Stomach (tissue), 4 donors: Measurements from ENCODE around the gene GABBR1.

ENCODE experiments used
- POLR2AphosphoS5 ChIP-seq, 3 donors: sonication (generic); formaldehyde crosslinking; IDR thresholded peaks; one replicate each; pipeline ENCODE4 v1.6.1; 2016; ENCODE audit warnings: antibody characterized with exemption in 3 of 3
- TF ChIP-seq, protein P1 (sequence below), 7 experiments: fragments of 450-650 bp in 4 of 7; fragments of 200-600 bp in 3 of 7; sonication (generic) in 3 of 7; IDR thresholded peaks; one replicate each; pipeline ENCODE4 v1.5.1; 2016 to 2019; ENCODE audit warnings: antibody characterized with exemption in 7 of 7, control low read depth in 2 of 7, mild to moderate bottlenecking in 1 of 7

DNA sequence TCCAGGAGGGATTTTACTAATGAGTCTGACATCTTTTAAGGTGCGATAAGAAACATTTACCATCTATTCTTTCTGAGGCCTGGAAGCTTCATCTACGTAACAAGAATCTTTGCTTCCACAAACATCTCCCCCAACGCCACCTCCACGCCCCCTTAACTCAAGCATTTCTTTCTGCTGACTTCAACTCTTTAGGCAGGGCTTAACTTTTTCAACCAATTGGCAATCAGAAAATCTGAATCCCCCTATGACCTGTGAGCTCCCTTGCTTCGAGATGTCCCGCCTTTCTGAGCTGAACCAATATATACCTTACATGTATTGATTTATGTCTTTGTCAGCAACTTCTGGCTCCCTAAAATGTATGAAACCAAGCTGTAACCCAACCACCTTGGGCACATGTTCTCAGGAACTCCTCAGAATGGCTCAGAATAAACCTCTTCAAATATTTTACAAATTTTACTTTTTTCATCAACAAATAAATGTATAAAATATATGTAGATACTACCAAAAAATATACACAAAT is 36.5 kb downstream of the GABBR1 start:
- TF ChIP-seq, protein P1, sequence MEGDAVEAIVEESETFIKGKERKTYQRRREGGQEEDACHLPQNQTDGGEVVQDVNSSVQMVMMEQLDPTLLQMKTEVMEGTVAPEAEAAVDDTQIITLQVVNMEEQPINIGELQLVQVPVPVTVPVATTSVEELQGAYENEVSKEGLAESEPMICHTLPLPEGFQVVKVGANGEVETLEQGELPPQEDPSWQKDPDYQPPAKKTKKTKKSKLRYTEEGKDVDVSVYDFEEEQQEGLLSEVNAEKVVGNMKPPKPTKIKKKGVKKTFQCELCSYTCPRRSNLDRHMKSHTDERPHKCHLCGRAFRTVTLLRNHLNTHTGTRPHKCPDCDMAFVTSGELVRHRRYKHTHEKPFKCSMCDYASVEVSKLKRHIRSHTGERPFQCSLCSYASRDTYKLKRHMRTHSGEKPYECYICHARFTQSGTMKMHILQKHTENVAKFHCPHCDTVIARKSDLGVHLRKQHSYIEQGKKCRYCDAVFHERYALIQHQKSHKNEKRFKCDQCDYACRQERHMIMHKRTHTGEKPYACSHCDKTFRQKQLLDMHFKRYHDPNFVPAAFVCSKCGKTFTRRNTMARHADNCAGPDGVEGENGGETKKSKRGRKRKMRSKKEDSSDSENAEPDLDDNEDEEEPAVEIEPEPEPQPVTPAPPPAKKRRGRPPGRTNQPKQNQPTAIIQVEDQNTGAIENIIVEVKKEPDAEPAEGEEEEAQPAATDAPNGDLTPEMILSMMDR (IDR thresholded peaks at IDR 0.05): no peak
- no peak for TF ChIP-seq POLR2AphosphoS5 (IDR thresholded peaks at IDR 0.05)
